GM23338 (cell line): ENCODE results near the gene PRPSAP1. TPM values are rescaled to one million over a fixed set of nuclear protein-coding genes. Genes with fewer than 3 reads are reported as not detected.

Source experiments
- ATAC-seq: fragments of 200-7000 bp; cut with Tn5 transposase; 3 replicates; pipeline ENCODE4 v1.9.1; 2020
- DNase-seq: peaks from one replicate; pipeline ENCODE4 v3.0.0-alpha.2; 2015; ENCODE audit warnings: low spot score
- H2AFZ ChIP-seq: fragments of 200-600 bp; sonication (generic); 2 replicates; pipeline ENCODE4 v1.8.0; 2016; ENCODE audit warnings: antibody characterized with exemption, mild to moderate bottlenecking, moderate library complexity
- H3F3A ChIP-seq: fragments of 200-600 bp; sonication (generic); replicated peaks from 2 replicates; pipeline ENCODE4 v1.8.0; 2017; ENCODE audit warnings: antibody characterized with exemption, mixed run types, low read depth
- H3K27ac ChIP-seq: fragments of 200-600 bp; sonication (generic); 2 replicates; pipeline ENCODE4 v1.6.1; 2016; ENCODE audit warnings: low read depth
- H3K27me3 ChIP-seq: fragments of 200-600 bp; sonication (generic); 2 replicates; pipeline ENCODE4 v1.8.0; 2016; ENCODE audit warnings: mild to moderate bottlenecking, mixed run types, moderate library complexity; ENCODE audit not compliant: insufficient read depth
- H3K36me3 ChIP-seq: fragments of 200-600 bp; sonication (generic); 2 replicates; pipeline ENCODE4 v1.8.0; 2016; ENCODE audit warnings: mild to moderate bottlenecking; ENCODE audit not compliant: insufficient read depth
- H3K4me1 ChIP-seq: fragments of 200-600 bp; sonication (generic); 2 replicates; pipeline ENCODE4 v1.8.0; 2016; ENCODE audit warnings: mild to moderate bottlenecking, moderate library complexity; ENCODE audit not compliant: insufficient read depth
- H3K4me2 ChIP-seq: fragments of 200-600 bp; sonication (generic); 2 replicates; pipeline ENCODE4 v1.7.1; 2017; ENCODE audit warnings: mixed run types
- H3K4me3 ChIP-seq: fragments of 200-600 bp; sonication (generic); 2 replicates; pipeline ENCODE4 v1.6.1; 2016; ENCODE audit warnings: mixed run types
- H3K79me2 ChIP-seq: fragments of 200-600 bp; sonication (generic); replicated peaks from 2 replicates; pipeline ENCODE4 v1.8.0; 2017; ENCODE audit warnings: mild to moderate bottlenecking; ENCODE audit not compliant: insufficient read depth
- H3K9me2 ChIP-seq: fragments of 200-600 bp; sonication (generic); 2 replicates; pipeline ENCODE4 v1.8.0; 2017; ENCODE audit not compliant: insufficient read depth
- H4K20me1 ChIP-seq: fragments of 200-600 bp; sonication (generic); replicated peaks from 2 replicates; pipeline ENCODE4 v1.8.0; 2017; ENCODE audit warnings: mild to moderate bottlenecking; ENCODE audit not compliant: insufficient read depth
- H3K27ac Mint-ChIP-seq: 2 replicates; pipeline ENCODE4 v1.8.0; 2020; ENCODE audit warnings: inconsistent platforms, mild to moderate bottlenecking, moderate library complexity, mixed read lengths
- H3K27me3 Mint-ChIP-seq: 3 replicates; pipeline ENCODE4 v1.8.0; 2022; ENCODE audit warnings: low read depth, mild to moderate bottlenecking, moderate library complexity, mixed read lengths, inconsistent platforms; ENCODE audit not compliant: insufficient read depth, poor library complexity
- H3K36me3 Mint-ChIP-seq: 3 replicates; pipeline ENCODE4 v1.8.0; 2021; ENCODE audit warnings: low read depth, mild to moderate bottlenecking, inconsistent platforms, moderate library complexity, mixed read lengths
- H3K4me1 Mint-ChIP-seq: 3 replicates; pipeline ENCODE4 v1.8.0; 2020; ENCODE audit warnings: mild to moderate bottlenecking, inconsistent platforms, mixed read lengths
- H3K4me3 Mint-ChIP-seq: 3 replicates; pipeline ENCODE4 v1.8.0; 2021; ENCODE audit warnings: moderate library complexity, mild to moderate bottlenecking, inconsistent platforms, mixed read lengths
- H3K9me3 Mint-ChIP-seq: 3 replicates; pipeline ENCODE4 v1.8.0; 2020; ENCODE audit warnings: moderate library complexity, mild to moderate bottlenecking, inconsistent platforms, mixed read lengths
- CTCF ChIP-seq, 2 experiments: fragments of 200-600 bp in 1 of 2; sonication (generic) in 1 of 2; conservative IDR thresholded peaks; 2 replicates each; pipeline versions ENCODE4 v1.5.1 to v1.6.1; 2016 to 2017; ENCODE audit warnings: antibody characterized with exemption in 2 of 2, low read depth in 2 of 2, mild to moderate bottlenecking in 2 of 2, moderate library complexity in 1 of 2
- JUNB ChIP-seq: IDR thresholded peaks from one replicate; pipeline ENCODE4 v1.6.1; 2016; ENCODE audit warnings: antibody characterized with exemption; ENCODE audit not compliant: unreplicated experiment
- ZNF114 ChIP-seq: fragments of 250-450 bp; sonication (Bioruptor Pico); IDR thresholded peaks from 2 replicates; pipeline ENCODE4 v1.5.0; 2020; ENCODE audit warnings: mild to moderate bottlenecking, moderate library complexity
- ZNF462 ChIP-seq: fragments of 250-450 bp; sonication (Bioruptor Pico); IDR thresholded peaks from 2 replicates; pipeline ENCODE4 v1.5.0; 2020; ENCODE audit warnings: mild to moderate bottlenecking, moderate library complexity
- polyA plus RNA-seq: library from polyadenylated mRNA; unstranded; fragments of >200 nt; fragmentation: Nextera tagmentation; extraction: Ambion mirVana; gene quantifications from 2 replicates; pipeline ENCODE4 v1.2.1, GENCODE V29; 2016
- total RNA-seq: library from RNA; depleted of rRNA; stranded (reverse); fragments of >200 nt; shearing (Covaris generic); gene quantifications from 2 replicates; pipeline ENCODE4 v1.2.3, GENCODE V29; 2014

Gene PRPSAP1
- total and polyA plus RNA-seq, 2 experiments from 2014 or later: 39.5 to 58.8 TPM

GRCh38 chr17:76329664-76330063 is 24.1 kb downstream of the PRPSAP1 start:
- Mint-ChIP-seq H3K4me3 (no peak overlapping the region), H3K27me3 (no peaks in the 10 kb centered on the region), H3K4me1 (no peaks in the 10 kb centered on the region), H3K9me3 (no peaks in the 10 kb centered on the region), H3K36me3 (peaks cover 20% of the 10 kb centered on the region; the same call in 2 of the 3 replicates), H3K27ac (no peak overlapping the region)
- H2AFZ ChIP-seq: no peak overlapping the region
- ATAC-seq: no peak
- no peaks in the 10 kb centered on the region for H3K9me2 ChIP-seq
- no peaks in the 10 kb centered on the region; the same call in 1 of the 2 replicates for H4K20me1 ChIP-seq
- peaks cover 9% of the 10 kb centered on the region; the same call in 1 of the 2 replicates for H3K79me2 ChIP-seq
- peaks cover 15% of the 10 kb centered on the region for H3K36me3 ChIP-seq
- H3K4me1 ChIP-seq: no peaks in the 10 kb centered on the region
- H3K4me3 ChIP-seq: no peak overlapping the region
- TF ChIP-seq JUNB (no peak), ZNF114 (CRISPR knock-in tag) (no peak), CTCF (conservative IDR thresholded peaks at IDR 0.05; ENCODE audit: low read depth in 2 of 2) (no peak)
- no peaks in the 10 kb centered on the region for H3F3A ChIP-seq
- DNase-seq: no peak
- no peaks in the 10 kb centered on the region for H3K27me3 ChIP-seq
- H3K27ac ChIP-seq: no peak overlapping the region
- no peak overlapping the region for H3K4me2 ChIP-seq

- no peak for TF ChIP-seq ZNF462 (CRISPR knock-in tag)
- TF ChIP-seq CTCF (conservative IDR thresholded peaks at IDR 0.05; ENCODE audit: low read depth in 2 of 2): no peak
- no peak for DNase-seq
These were observed 26.0 kb downstream of the PRPSAP1 start for GRCh38 chr17:76327696-76328095.

More at GRCh38 chr17:76327696-76328095, 26.0 kb downstream of the PRPSAP1 start:
- Histone ChIP-seq H2AFZ (no peak overlapping the region), H3K36me3 (peaks cover 15% of the 10 kb centered on the region), H3K27me3 (no peaks in the 10 kb centered on the region), H3F3A (no peaks in the 10 kb centered on the region), H3K4me1 (no peaks in the 10 kb centered on the region), H3K27ac (no peak overlapping the region), H3K79me2 (no peaks in the 10 kb centered on the region), H3K4me2 (no peak overlapping the region), H3K9me2 (no peaks in the 10 kb centered on the region), H4K20me1 (peaks cover 4% of the 10 kb centered on the region; the same call in 1 of the 2 replicates), H3K4me3 (no peak overlapping the region)
- Mint-ChIP-seq H3K27me3 (no peaks in the 10 kb centered on the region), H3K27ac (no peak overlapping the region), H3K9me3 (no peaks in the 10 kb centered on the region), H3K36me3 (peaks cover 25% of the 10 kb centered on the region; the same call in 2 of the 3 replicates), H3K4me1 (no peaks in the 10 kb centered on the region), H3K4me3 (no peak overlapping the region)
- no peak for ATAC-seq
